Fibroblast of skin of abdomen (primary cell): ENCODE data around the gene SURF2.
A peak's percentile ranks its signal among the peaks of the same experiment; 100 is the strongest.
"Not testable (repeated sequence)": the region's sequence is repeated elsewhere in the genome, so short reads cannot be mapped to it uniquely, and the experiment has no call there.

Source experiments
- DNase-seq: peaks from one replicate; pipeline ENCODE4 v3.0.0-alpha.2; 2013

SURF2 gene

GRCh38 chr9:133354766-133355165 is 1.6 kb upstream of the SURF2 start:
- no peak for DNase-seq

DNA sequence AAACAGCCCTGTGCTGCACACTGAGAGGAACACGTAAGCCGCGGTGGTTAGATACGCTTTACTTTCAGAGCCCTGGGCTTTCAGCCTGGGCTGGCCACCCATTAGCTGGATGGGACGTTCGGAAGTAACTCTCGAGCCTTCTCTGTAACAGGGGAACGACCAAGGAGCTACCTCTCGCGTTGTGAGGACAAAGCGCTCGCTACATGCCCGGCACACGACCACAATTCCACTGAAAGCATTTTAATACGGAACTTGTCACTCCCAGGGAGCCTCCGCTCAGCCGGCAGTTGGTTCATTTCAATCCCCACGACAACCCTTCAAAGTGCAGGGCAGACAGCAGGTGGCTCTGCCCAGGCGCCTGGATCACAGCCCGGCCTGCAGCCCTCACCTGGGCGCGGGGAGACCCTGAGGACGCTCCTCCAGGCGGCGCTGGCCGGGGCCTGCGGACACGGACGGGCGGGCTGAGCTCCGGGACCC is 431 bp upstream of the SURF2 start:
- DNase-seq: no peak

GRCh38 chr9:133357656-133358055 is 1.3 kb downstream of the SURF2 start:
- DNase-seq: no peak

DNA sequence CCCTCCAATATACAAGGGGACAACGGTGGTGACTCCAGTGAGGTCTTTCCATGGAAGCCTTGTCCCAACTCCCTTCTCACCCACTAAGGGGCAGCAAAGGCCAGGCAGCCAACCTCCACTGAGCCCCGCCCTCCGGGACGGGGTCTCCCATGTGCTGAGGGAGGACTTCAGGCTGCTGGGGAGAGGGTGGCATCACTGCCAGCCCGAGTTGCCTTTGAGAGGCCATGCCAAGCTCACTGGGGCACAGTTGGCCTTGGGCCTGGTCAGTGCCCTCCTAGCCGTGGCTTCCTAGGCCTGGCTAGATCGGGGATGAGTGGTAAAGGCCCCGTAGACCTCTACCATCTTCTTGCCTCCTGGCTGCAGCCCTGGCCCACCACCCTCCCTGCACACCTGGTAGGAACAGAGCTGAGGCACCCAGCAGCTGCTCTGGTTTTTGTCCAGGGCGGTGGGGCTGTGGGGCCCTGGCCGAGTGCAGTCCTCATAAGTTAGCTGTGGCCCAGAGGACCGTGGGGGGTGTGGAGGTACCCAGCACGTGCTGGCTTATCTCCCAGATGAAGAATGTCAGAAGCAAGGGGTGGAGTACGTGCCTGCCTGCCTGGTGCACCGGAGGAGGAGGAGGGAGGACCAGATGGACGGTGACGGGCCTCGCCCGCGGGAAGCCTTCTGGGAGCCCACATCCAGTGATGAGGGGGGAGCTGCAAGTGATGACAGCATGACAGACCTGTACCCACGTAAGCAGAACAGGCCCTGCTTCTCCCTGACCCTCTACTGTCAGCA is 3.2 kb downstream of the SURF2 start:
- DNase-seq: no peak

DNA sequence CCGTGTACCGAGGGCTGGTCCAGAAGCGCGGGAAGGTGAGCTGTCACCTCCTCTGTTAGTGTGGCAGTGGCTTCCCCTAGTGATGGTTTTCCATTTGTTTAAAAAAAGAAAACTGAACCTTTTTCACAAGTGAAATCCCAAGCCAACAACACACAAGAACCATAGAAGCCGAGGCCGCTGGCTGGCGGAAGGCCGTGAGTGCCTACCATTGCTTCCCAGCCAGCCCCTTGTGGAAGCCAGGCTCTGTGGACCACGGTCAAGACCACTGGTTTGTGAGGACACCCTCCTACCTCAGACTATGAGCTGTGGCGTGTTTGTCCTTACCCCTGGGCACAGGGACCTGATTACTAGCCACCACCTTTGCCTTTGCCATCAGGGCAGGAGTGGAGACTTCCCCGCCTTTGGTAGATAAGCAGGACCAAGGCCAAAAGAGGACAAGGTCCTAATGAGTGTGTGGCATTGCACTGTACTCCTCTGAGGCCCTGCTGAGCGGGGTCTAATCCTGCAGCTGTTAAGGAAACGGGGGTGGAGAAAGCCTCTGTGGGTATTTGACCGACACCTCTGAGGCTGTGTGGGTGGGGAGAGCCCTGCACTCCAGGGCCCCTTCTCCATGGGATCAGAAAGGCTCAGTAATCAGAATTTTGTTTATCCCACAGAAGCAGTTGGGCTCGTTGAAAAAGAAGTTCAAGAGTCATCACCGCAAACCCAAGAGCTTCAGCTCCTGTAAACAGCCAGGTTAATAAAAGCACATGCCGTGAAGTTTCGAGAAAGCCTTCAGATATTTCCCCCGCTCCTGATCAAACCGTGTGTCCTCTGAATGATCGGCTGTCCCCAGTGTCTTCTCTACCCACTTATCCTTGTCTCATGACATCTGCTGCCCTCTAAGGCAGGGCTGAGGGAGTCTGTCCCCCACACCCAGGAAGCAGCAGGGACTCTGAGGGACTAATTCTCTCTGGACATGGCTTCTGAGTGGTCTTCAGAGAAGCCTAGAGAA is 4.3 kb downstream of the SURF2 start:
- DNase-seq: no peak

DNA sequence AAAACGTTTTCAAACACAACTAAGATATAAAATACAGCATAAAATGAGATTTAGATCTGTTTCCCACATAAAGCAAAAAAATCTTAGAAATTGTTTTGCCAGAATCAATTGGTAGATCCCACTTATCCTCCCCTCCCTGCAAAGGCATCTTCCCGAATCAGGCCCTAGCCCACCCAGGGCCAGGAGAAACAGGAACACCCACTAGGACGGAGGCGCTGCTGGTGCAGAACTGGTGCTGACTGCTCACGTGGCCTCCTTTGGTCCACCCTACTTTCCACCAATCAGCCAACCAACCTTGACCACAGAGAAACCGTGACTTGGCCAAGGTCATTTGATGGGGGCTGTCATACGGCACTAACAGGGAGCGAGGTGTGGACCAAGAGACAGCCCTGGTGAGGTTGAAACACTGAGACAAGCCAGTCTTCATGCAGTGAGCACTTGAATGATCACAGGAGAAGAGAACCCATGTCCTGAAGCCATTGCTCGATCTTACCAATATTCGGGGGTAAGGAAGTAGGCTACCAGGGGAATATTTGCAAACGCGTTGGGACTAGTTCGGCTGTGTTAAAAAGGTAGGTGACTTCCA is 5.2 kb downstream of the SURF2 start:
- no peak for DNase-seq

DNA sequence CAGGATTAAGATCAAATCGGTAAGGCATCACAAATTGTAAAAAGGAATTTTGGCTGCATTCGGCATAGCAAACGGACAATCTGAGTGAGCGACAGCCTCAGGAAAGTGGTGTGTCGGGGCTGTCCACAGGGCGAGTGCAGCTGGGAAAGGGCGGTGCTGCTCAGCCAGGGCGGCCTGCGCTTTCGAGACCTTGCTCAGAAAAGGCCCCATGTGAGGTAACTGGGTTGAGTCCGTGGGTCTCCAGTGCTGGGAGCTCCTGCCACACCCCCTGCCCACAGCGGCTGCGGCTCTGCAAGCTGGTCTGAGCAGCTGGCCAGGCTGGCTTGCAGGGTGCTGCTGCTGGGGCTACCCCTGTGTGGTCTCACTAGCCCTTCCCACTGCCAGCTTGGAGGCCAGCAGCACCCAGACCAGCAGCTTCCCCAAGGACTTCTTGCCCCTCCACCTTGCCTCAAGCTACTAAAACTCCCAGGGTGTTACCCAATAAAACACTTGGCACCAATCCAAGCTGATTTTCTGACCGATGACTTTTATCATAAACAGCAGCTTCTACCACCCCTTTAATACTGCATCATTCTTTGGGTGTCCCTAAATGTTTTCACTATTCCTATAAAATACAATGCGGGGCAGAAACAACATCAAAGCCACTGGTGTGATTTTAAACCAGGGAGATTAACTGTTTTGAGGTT is 6.2 kb downstream of the SURF2 start:
- no peak for DNase-seq

GRCh38 chr9:133366435-133366834 is 10.1 kb downstream of the SURF2 start:
- no peak for DNase-seq

GRCh38 chr9:133367221-133367620 is 10.9 kb downstream of the SURF2 start:
- no peak for DNase-seq

DNA sequence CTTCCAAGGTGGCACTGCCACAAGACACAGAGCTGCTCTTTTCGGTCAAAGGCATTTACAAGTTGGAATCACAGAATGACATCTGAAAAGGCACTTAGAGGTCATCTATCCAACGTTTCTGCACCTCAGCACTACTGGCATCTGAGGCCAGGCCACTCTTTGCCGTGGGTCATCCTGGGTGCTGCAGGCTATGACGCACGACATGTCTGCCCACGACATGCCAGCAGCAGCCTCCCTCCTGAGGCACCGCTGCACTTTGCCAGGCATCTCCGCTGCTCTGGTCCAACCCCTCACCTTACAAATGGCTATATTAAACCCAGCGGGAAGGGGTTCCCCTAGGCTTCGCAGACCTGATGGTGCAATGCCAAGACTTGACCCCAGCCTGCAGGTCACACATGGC is 11.4 kb downstream of the SURF2 start:
- DNase-seq: no peak

- no peak for DNase-seq
Measured at GRCh38 chr9:133368249-133368881, 12.0 kb downstream of the SURF2 start.

DNA sequence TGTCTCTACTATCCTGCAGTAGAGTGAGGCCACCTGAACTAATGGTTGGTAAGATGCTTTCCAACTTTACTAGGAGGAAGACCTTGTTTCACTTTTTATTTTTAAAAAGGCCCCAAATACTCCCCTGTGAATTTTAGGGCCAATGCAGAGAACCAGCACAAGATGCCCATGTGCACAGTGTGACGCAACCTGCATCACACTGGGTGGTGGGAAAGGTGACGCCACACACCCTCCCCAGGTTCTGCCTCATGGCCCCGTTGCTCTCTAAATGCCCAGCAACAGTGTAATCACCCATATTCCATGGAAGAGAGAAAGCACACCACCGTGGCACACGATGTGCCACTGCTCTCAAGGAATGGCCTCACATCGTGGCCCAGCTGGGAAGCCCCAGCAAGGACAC is 13.1 kb downstream of the SURF2 start:
- DNase-seq: no peak

- DNase-seq: no peak
Measured at GRCh38 chr9:133369933-133370332, 13.6 kb downstream of the SURF2 start.

DNA sequence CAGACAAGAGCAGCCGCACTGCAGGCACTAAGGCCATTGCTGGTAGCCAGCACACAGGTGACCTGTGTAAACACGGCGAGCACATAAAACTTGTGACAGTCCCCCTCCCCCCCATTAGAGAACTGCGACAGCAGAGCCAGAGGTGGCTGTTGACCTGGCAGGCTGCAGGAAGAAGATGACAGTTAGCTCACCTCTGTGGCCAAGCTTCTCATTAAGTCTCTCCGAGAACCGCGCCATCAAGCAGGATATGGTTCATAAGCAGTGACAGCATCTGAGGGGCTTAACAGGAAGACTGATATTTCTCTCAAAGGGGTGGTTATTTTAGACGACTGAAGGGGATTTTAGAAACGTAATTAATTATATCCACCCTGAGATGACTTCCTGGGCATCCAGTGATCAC is 14.3 kb downstream of the SURF2 start:
- DNase-seq: no peak

GRCh38 chr9:133371261-133371711 is 14.9 kb downstream of the SURF2 start:
- no peak for DNase-seq

DNA sequence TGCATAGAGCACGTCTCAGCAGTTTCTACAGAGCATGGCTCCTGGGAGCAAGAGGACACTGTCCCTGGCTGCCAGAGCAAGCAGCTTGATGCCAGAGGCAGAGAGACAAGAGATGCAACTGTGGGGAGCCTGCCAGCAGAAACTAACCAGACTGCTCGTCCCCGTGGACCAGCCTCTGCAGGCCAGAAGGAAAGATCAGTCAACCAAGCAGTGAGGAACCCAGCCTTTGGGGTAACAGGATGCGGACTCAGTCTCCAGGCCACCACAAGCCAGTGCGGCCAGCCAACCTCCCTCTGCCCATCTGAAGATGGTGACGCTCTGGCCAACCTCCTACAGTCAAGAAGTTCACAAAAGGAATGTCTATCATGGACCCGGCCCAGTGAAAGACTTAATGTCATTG is 15.8 kb downstream of the SURF2 start:
- DNase-seq: no peak

GRCh38 chr9:133374612-133375115 is 18.3 kb downstream of the SURF2 start:
- DNase-seq: peak; percentile 59

DNA sequence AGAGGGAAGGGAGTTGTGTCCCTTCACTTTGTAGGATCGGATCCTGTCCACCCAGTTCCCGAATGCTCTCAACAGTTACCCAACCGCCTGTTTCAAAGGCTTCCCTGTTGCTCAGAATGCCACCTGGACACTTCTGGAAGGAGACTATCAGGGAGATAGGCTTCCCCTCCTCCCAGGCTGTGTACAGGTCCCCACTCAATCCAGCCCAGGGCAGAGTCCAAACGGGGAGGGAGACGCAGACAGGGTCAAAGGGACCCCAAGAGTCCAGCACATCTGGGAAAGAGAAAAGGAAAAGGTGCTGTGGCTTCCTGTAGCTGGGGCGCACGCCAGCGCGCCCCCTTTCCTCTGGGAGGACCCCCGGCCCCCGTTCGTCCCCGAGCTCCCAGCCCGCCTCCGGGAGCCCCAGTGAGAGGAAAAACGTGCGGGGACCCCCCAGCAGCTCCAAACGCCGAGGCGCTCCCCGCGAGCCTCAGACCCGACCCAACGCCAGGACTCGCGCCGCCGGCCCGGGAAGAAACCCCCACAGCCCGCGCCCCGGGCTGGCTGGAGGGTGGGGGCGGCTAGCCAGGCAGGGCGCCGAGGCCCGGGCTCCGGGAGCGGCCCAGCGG is 18.9 kb downstream of the SURF2 start:
- peak; percentile 39 for DNase-seq

DNA sequence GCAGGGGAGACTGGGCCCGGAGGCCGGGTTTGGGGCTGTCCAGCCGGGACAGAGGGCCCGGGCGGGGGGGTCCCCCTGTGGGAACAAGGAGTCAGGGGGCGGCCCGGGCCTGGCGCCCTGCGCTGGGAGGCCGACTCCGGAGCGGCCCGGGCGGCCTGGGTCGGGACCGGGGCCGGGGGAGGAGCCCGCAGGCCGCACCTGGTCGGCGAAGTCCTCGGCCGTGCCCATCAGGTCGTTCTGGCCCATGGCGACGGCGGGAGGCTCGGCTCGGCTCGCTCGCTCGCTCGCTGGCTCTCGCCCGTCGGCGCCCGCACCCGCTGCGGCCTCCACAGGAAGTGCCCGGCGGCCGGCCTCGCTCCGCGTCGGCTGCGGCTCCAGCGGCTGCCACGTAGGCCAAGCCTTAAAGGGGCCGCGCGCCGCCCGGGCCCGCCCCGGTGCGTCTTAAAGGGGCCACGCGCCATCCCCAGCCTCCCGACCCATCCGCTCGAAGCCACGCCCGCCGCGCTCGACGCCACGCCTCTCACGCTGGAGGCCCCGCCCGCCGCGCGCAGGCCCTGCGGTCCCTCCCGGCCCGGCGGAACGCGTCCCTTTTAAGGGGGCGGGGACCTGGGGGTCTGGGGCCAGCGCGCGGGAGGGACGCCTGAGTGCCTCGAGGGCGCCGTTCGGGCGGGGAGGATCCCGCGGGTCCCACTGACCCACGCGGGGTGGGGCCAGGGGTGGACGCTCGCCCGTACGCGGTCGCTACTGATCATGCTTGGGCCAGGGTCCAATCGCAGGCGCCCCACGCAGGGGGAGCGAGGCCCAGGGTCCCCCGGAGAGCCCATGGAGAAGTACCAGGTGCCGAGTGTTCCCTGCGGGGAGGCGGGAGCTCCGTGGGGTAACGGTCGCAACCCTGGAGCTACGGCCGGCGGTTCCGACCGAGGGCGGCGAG is 19.6 kb downstream of the SURF2 start, which contains the start of the genes STKLD1 and SURF4:
TSS of gene STKLD1 (plus strand) at position 643 of the 931 bp plus-strand sequence. CDS start at position 751, 108 bp downstream.
TSS of gene SURF4 (minus strand) at position 337 of the 931 bp plus-strand sequence. CDS start at position 246, 91 bp downstream.
- DNase-seq: peak; percentile 97

GRCh38 chr9:133377280-133377679 is 20.9 kb downstream of the SURF2 start:
- DNase-seq: not testable (repeated sequence)
